GM04503 (cell line): Measurements from ENCODE around the gene ALK.
A peak's percentile ranks its signal among the peaks of the same experiment; 100 is the strongest.

Experiments used
- DNase-seq: peaks from one replicate; pipeline ENCODE4 v3.0.0-alpha.2; 2012; ENCODE audit warnings: low read depth

ALK gene

DNA sequence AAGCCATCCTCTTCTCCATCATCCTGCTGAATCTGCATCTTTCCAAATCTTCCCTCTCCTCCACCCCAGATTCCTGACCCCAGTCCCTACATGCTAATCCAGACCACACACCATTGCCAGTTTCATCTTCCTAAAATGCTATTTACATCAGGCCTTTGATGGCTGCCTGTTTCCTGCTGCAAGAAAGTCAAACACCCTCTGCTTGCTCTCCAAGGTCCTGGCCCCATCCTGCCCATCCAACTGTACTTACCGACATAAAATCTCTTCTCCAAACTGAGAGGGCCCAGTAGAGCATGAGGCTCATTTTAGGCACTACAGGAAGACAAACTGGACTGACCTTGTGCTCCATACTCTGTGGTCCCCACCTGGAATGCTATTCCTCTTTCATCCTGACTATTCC, 19.0 kb downstream of the ALK start:
- no peak for DNase-seq

DNA sequence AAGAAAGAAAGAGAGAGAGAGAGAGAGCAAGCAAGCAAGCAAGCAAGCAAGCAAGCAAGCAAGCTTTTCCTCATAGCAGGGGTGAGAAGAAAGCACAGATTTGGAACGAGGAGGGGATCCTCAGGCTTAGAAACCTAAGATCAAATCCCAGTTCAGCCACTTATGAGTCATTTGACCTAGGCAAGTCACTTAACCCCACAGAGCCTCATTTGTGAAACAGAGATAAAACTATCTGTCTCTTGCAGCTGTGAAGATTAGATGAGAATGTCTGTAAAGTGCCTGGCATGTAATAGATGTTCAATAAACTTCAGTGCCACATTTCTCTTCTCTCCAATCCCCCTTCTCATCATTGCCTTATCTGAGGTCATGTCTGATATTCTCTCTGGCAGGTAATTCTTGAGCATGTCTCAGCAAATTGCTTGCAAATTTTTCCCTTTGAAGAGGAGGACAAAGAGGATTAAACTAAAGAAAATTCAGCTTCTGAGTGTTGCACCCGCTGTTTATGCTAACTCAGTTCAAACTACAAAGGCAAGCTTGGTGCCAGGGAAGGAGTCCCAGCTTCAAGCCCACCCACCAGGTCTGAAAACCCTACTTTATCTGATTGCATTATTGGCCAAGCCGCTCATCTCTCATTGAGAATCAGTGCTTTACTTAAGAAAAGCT, 20.3 kb downstream of the ALK start:
- no peak for DNase-seq

DNA sequence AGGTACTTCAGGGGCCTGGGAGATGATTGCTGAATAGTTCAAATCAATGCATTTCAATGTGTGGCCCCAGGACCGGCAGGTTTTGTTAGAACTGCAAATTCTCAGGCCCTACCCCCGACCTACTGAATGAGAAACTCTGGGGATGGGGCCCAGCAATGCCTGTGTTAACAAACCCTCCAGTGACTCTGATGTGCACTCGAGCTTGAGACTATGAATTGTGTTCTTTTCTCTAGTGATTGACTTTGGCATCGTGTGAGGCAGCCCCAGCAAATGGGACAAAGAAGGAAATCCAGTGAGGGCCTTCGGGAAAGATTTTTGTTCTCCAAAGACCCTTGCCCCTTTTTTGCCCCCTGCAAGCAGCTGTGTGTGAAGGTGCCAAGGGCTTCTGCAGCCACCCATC, 22.4 kb downstream of the ALK start:
- no peak for DNase-seq

DNA sequence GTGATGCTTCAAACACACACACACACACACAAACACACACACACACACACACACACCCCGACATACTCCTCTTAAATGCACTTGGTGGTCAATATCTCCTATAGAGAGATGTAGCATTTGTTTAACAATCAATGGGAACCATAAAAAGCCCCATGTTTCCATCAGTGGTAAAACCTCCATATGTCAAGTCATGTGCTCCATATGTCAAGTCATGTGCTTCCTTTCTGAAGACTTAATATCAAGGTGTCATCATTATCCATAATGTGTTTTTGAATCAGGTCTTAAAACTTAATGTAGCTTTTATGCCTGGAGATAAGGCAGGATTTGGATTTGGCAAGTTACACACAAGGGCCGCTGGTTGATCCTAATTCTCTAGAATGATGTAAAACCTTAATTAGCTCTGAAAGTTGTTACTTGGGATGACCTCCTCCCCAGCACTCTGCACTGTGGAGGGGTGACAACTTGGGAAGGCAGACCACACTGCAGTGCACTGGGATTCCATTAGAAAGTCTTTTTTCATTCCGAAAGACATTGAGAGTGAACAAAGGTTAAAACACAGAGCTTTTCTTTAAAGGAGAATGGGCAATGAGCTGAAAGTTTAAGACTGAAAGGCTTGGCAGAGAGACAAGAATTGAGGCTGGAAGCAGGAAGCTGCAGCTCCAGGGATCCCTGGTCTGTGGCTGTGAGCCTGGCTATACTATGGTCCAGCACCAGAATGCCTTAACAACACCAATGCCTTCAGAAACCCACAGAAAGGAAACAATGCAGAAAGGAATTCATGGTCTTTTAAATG, 26.4 kb downstream of the ALK start:
- DNase-seq, result no peak

DNA sequence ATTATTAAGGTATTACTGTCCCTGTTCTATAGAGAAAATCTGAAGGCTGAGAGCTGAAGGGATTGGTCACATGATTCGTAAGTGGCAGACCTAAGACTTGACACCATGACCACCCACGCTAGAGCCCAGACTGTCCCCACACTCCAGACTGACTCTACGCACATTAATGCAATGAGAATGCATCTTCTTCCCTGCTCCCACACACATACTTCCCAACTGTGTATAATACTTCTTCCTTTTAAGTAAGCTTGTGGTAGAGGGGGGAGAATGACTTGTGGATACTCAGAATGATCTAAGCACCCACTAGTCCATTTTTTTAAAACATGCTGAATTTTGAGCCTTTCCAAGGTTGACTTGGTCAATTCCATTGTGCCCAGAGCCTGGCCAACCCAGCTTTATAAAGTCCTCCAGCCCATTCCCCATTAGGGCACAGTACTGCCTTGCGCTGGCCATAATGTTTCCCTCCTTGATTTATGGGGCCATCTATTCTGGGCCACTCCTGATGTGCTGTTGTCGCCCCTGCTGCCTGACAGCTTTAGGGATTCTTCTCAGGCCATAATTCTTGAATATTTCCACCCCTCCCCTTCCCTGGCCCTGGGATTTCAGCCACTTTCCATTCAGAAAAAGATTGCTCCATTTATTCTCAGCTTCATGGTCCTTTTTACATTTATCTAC, 28.7 kb downstream of the ALK start:
- no peak for DNase-seq

DNA sequence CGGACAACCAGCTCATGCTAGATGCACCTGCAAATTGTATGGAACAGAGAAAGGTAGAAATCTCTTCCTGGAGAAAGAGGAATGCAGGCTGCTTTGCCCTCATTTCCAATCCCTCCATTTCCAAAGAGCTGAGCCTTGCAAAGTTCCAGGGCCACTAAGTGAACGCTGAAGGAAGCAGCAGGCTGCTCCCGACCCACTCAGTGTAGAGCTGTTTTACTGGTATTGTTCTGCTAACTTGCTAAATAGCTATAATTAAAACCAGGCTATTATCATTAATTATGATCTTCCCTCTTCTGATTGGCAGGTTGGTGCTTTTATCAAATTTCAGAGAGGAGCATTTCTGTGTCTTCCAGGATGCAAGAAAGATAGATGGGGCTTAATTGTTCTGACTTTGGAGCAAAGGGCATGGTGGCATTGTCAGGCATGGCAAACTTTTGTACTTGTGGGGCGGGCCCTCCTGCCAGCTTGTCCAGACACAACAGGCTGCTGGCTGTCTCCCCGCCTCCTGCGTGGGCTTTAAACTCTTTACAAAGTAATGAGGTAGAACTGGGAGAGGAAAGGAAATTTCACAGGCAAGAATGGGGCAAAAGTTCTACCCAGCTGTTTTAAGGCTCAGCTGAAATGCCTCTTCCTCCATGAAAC, 40.2 kb downstream of the ALK start:
- DNase-seq, result no peak

DNA sequence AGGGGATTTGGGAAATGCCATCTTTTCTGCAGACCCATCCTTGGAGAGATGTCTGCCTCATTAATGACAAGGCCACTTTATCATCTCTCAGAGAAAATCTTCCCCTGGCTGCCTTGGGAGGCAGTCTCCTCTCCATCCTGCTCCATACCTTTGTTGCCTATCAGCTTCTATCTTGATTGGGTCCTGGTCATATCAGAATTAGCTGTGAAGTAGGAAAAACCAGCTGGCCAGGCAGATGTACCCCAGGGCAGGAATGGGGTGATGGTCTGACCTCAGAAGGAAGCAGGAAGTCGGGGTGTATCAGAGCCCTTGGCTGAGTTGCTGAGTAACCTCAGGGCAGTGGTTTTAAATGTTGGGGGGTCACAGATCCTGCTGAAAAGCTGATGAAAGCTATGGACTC, 41.3 kb downstream of the ALK start:
- no peak for DNase-seq

DNA sequence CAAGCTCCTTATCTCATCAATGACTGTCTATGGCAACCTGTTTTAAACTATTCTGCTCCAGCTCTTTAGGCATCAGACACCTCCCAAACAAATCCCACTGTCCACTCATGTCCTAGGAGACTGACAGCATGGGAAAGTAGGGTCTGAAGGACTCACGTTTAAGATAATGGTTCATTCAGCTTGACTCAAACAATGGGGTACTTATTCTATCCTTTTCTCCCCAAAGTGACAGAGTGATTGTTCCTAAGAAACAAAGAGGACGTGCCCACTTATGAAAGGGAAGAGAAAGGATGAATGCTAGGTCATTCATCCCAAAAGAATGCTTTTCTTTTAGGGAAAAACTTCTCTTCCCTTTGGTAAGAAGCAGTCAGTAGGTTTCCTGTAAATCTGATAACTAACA, 41.9 kb downstream of the ALK start:
- DNase-seq, result no peak

DNA sequence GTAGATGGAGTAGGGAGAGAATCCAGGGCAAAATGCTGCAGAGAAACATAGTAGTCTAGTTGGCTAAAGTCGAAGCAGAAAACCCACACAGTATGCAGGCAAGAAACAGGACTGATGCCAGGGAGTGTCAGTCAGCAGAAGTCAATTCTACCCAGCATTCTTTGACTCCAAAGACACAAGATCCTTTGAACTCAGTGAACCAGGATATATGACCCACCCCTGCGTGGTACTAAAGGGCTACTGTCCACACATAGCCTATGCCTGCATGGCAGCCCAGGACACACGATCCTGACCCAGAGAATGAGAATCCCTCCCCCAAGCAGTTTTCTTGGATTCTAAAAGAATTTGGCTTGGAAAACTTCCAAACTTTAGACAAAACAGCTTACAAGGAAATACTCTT, 42.5 kb downstream of the ALK start:
- DNase-seq, result no peak

DNA sequence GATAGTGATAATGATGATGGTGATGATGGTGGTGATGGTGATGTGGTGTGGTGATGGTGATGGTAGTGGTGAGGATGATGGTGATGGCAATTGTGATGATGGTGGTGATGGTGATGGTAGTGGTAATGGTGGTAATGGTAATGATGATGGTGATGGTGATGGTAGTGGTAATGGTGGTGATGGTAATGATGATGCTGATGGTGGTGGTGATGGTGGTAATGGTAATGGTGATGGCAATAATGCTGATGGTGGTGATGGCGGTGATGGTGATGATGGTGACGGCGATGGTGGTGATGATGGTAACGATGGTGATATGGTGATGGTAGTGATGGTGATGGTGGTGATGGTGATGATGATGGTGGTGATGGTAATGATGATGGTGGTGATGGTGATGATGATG, 45.0 kb downstream of the ALK start:
- no peak for DNase-seq

DNA sequence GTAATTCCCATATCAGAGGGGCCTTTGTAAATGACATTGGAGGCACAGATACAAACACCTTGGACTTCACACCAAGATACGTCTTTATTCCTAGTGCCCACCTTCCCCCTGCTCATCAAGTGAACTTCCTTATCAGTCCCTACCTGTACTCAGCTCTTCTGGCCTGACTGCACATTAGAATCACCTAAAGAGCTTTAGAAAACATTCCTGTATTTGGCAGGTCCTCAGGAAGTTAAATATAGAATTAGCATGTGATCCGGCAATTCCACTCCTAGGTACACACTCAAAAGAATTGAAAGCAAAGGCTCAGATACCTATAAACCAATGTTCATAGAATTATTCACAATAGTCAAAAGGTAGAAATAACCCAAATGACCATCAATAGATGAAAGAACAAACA, 46.6 kb downstream of the ALK start:
- DNase-seq, result no peak

DNA sequence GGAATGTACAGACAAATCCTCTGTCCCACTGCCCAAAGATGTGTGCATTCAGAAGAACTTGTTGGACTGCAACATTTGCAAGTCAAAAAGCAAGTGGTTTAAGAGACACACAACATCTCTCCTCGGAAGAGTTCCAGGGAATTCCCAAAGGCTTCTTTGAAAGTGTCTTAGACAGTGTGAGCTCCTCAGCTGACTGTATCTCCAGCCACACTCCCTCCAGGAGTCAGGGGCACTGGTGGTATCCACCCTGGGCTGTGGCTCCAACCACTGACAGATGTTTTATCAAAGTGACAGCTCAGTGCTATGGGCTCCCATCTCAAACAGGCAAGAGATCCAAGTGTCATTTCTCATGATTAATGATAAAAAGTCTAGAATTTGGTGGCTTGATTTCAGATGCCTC, 48.5 kb downstream of the ALK start:
- no peak for DNase-seq

DNA sequence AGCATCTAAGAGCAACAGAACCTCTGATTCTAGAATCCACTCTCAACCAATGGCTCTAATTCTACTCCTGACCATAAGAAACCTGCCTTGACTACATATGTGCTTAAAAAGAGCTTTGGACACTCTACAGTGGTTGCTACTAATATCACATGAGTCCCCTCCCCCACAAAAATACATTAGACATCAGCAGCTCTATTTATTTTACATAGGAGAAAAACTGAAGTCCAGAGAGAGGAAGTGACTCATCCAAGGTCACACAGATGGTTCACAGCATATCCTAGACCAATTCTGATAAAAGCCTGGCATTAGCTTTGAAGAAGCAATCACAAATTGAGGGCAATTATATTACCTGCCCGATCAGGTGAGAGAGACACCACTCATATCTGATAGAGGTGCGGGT, 49.8 kb downstream of the ALK start:
- no peak for DNase-seq

DNA sequence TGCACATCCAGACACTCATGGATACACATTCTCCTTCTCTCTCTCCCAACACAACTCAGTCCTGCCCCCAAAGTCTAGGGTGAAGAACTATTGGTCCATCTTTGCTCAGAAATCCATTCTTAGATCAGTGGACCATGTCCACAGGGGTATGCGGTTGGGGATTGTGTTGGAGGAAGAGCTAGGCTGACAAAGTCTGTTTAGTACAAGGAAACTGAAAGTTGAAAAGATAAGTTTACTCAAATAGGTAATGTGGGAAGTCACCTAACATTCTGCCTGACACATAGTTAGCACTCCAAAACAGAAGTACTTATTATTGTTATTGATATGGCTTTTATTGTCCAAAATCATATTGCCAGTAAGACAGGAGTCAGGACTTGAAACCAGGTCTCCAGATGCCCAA, 55.9 kb downstream of the ALK start:
- DNase-seq, result no peak

DNA sequence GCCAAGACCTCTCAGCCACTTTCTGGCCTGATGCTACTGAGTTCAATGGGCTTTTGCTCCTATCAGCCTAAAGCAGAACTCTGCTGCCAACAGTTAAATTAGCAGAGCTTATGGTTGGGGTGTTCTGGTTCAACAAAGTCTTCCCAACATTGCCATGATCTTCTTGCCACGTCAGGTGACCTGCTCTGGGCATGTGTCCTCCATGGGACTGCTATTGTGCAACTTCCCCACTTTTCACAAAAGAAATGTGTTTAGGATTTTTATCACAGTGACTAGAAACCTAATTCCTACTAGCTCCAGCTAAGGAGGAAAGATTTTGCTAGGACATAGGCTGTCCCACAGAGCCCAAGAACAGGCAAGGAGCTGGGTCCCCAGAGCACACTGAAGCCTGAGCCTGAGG, 56.4 kb downstream of the ALK start:
- DNase-seq, result no peak

DNA sequence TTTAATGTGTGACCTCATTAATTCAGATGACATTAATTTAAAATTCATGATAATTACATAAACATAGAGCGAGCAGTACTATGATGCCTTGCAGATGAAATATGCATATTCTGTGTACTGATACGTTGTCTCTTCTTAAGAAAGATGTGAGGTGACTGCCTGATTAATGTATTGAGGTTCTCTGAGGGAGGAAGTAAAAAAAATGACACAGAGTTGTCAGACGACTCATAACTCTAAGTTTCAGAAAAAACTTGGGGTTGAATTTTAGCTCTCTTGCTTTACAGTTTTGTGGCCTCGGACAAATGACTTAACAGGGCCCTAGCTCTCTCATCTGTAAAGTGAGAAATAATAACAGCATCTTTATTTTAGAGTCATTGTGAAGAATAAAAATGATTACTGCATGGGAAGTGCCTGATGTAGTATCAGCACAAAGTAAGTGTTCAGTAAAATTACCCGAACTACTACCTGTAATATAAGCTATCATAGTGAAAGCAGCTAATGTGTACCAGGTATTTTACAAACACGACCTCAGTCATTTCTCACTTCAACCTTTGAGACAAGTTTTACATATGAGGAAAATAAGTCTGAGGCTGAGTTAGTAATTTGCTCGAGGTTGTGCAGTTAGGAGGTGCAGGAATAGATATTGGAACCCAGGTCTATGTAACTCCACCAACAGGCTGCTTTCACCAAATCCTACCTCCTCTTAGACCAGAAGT, 65.3 kb downstream of the ALK start:
- DNase-seq, result no peak

DNA sequence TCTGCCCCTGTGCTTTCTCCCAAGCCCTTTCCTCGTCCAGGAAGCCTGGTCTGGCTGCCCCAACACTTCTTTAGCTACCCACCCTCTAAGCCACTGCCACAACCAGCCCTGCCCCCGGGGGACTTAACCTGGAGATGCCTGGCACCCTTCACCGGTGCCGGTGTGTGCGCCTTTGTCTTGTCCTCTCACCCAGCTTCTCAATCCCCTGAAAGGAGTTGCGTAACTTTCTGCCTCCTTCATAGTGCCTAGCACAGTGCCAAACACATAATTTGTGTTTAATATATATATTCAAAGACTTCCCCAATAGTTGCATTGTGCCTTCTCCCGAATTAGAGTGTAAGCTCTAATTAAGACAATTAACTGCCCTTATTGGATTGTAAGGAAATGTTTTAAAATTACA, 70.6 kb downstream of the ALK start:
- DNase-seq, result no peak

DNA sequence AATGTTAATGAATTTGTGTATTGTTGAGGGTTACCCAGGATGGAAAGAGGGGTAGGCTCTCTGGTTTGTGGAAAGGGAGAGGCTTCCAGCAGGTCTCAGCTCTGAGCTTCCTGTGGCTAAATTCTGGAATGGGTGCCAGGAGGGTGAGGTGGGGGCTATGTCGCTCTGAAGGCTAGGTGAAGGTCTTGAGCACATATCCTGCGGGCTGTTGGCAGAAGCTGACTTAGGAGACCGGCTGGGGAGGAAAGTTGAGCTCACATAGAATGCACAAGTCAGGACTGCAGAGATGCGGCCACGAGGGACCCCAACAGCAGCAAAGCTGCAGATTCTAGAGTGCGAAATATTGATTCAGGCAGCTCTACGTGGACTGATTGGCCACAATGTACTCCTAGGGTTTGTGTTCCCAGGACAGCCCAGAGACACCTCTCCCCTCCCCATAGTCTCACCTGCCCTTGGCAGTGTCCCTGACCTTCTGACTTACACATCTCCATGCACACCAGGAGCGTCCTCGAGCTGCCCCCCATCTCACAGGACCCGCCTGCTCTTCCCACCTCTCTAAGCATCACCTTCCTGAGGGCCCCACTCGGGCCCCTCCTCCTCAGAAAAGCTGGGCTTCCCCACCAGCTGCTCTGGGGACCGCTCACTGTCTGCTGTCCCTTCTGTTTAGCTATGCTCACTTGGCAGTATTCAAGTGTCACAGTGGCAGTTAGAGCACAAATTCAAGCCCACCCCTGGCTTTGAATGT, 72.6 kb downstream of the ALK start:
- DNase-seq, result no peak

DNA sequence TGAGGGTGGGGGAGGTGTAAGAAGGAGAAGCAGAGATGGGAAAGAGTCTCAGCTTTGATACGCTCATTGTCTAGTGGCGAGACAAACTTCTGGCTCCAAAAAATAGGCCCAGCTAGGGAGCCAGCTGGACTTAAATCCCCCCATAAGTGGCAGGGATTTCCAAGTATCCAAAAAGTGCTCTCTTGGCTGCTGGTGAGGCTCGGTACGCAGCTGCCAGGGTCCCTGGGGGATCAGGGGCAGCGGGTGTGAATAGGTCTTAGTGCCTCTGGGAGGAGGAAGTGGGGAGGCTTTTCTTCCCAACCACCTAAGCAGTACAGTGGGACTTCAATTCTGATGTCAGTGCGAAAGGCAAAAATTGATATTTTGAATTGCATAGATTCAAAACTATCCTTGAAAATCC, 73.5 kb downstream of the ALK start:
- no peak for DNase-seq

DNA sequence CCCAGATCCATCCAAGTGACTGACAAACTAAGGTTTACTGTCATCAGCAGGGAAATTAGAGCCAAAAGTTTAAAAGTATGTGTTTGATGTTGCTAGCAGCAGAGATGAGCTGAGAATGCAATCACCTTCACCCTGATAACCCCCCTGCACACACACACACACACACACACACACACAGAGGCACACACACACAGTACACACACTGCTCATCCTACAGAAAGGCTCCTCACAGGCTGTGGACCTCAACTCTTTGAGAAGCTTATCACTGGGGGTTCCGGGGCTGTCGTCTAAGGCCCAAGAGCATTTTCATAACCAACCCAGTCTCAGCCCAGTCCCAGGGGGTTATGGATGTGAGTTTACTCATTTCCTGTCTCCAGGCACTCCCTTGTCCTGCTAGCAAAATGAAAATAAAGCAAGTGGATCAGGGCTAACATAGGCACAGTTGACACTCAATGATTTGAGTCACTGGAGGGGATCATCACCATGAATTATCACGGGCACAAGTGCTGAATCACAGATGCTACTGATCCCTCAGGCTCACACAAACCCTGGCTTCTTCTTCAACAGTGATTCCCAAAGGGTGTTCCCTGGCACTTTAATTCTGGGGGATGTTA, 76.6 kb downstream of the ALK start:
- peak; percentile 9 for DNase-seq

DNA sequence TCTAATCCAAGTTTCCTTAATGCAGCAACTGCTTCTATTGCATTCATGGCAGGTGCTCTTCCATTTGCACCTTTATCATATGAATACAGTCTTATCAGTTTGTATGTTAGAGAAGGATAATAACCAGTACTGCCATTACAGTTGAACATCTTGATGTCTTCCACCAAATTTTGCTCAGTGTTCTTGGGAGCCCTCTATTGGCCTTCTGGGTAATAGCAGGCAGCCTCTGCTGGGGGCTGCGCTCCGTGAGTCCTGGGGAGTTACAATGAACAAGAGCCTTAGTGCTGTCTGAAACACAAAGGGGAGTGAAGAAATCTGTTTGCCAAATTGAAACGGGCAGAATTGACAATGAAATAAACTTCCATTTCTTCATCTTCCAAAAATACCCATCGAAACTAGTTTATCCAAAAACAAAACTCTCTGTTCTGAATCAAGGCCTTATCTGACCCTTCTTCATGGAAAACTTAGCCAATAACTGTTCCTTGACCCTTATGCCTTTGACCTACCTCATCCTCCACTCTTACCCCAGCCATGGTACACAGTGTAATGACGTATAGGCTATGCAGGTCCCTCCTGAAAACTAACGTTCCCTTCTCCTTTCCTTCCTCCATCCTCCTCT, 79.9 kb downstream of the ALK start:
- no peak for DNase-seq
